Dedifferentiated amniotic fluid mesenchymal stem cell (primary cell): ENCODE results near the gene MAP3K5.

Source experiments
- DNase-seq: peaks from one replicate; pipeline ENCODE4 v3.0.0-alpha.2; 2016; ENCODE audit errors: extremely low spot score

MAP3K5 gene

GRCh38 chr6:136571065-136571464, 221.2 kb downstream of the MAP3K5 start:
- DNase-seq: no peak

GRCh38 chr6:136568129-136568528, 224.1 kb downstream of the MAP3K5 start:
- no peak for DNase-seq

- DNase-seq: no peak
Measured at GRCh38 chr6:136567688-136568087, 224.6 kb downstream of the MAP3K5 start.

GRCh38 chr6:136566851-136567250, 225.4 kb downstream of the MAP3K5 start:
- DNase-seq: no peak

GRCh38 chr6:136566007-136566487, 226.2 kb downstream of the MAP3K5 start:
- no peak for DNase-seq

GRCh38 chr6:136564180-136564579, 228.1 kb downstream of the MAP3K5 start:
- no peak for DNase-seq

- no peak for DNase-seq
Measured at GRCh38 chr6:136563386-136564152, 228.7 kb downstream of the MAP3K5 start.

- no peak for DNase-seq
Measured at GRCh38 chr6:136562211-136562610, 230.1 kb downstream of the MAP3K5 start.

GRCh38 chr6:136553166-136553787, 239.0 kb downstream of the MAP3K5 start:
- DNase-seq: no peak

- no peak for DNase-seq
Measured at GRCh38 chr6:136552054-136552453, 240.2 kb downstream of the MAP3K5 start.

- DNase-seq: no peak
Measured at GRCh38 chr6:136551103-136551502, 241.2 kb downstream of the MAP3K5 start.

GRCh38 chr6:136550330-136551071, 241.8 kb downstream of the MAP3K5 start, which contains the start of gene MAP7:
Gene MAP7 (minus strand): TSS chr6:136550422. CDS start chr6:136550408, 14 bp downstream.
- no peak for DNase-seq

GRCh38 chr6:136550045-136550329, 242.3 kb downstream of the MAP3K5 start:
- DNase-seq: no peak

GRCh38 chr6:136549300-136550044, 242.8 kb downstream of the MAP3K5 start:
- no peak for DNase-seq

- DNase-seq: no peak
Measured at GRCh38 chr6:136548582-136549299, 243.5 kb downstream of the MAP3K5 start.

- no peak for DNase-seq
Measured at GRCh38 chr6:136547871-136548270, 244.4 kb downstream of the MAP3K5 start.

GRCh38 chr6:136547336-136547735, 244.9 kb downstream of the MAP3K5 start:
- DNase-seq: peak; percentile 62

- no peak for DNase-seq
Measured at GRCh38 chr6:136546331-136546730, 245.9 kb downstream of the MAP3K5 start.

GRCh38 chr6:136544326-136544725, 248.0 kb downstream of the MAP3K5 start:
- no peak for DNase-seq

- no peak for DNase-seq
Measured at GRCh38 chr6:136541395-136541794, 250.9 kb downstream of the MAP3K5 start.

- no peak for DNase-seq
Measured at GRCh38 chr6:136539967-136540652, 252.2 kb downstream of the MAP3K5 start.
